ENCODE measurements around the gene BOC.
"Not testable (repeated sequence)": the region's sequence is repeated elsewhere in the genome, so short reads cannot be mapped to it uniquely, and the experiment has no call there.

The BOC gene

DNA sequence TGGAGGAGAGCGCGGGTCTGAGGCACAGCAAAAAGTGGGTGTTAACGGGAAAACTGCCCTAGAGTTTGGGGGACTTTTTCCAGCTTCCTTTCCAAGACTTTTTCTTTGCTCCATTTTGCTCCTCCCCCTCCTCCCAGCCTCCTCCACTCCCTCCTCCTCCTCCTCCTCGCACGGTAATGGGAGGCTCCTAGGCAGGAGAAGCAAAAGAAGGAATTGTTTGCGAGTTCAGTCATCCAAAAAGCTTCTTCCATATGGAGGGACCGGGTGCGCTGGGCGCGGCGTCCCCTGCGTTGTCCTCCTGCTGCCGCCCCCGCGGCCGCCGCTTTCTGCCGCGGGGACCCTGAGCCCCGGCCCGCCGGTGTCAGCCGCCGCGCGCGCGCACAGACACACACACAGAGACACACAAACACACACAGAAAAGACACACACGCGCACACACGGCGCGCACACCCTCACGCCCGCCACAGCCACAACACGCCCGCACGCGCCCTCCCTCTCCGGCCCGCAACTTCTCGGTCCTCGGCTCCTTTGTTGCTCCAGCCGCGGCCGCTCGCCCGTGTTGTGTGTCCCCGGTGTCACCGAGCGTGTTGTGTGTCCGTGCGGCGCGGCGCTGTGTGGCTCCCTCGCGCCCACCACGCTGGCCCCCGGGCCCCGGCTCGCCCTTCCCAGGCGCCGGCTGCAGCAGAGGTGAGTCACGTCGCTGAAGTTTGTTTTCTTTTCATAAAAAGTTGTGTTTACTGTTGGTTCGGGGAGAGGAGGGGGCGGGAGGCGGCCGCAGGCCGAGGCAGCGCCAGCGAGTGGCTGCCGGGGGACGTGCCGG lies at the start of gene BOC:
Gene BOC (plus strand): TSS at position 228 of the 820 bp plus-strand sequence. CDS start 38,246 bp downstream, outside the sequence.
- no peak for DNase-seq (ENCODE audit: low read depth in 2 of 2, low spot score in 1 of 2)

GRCh38 chr3:113161661-113162060 lies 49.7 kb upstream of the BOC start:
- no peak for DNase-seq (ENCODE audit: low read depth in 2 of 2, low spot score in 1 of 2)

DNA sequence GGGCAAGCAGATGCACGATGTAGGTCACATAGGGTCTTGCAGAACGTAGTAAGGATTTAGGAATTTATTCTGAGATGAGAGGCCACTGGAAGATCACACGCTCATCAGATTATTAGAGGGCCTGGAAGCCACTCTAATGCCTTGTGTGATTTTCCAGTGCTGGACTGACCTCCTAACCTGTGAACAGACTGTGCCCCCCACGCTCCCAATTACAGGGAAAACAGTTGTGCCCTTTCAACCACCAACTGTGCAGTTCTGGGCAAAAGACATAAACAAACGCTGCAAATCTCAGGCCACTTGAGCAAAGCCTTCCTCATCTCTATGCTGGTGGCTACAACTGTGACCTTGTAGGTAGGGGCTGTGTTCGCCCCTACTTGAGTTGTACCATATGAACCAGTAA lies 48.2 kb upstream of the BOC start:
- no peak for DNase-seq (ENCODE audit: low read depth in 2 of 2, low spot score in 1 of 2)

GRCh38 chr3:113165841-113166240 lies 45.5 kb upstream of the BOC start:
- no peak for DNase-seq (ENCODE audit: low read depth in 2 of 2, low spot score in 1 of 2)

- DNase-seq (ENCODE audit: low read depth in 2 of 2, low spot score in 1 of 2): no peak
Observed at GRCh38 chr3:113166357-113166718, 45.0 kb upstream of the BOC start.

- DNase-seq (ENCODE audit: low read depth in 2 of 2, low spot score in 1 of 2): no peak
Observed at GRCh38 chr3:113166719-113167492, 44.5 kb upstream of the BOC start.

- no peak for DNase-seq (ENCODE audit: low read depth in 2 of 2, low spot score in 1 of 2)
Observed at GRCh38 chr3:113167825-113168801, 43.2 kb upstream of the BOC start.

DNA sequence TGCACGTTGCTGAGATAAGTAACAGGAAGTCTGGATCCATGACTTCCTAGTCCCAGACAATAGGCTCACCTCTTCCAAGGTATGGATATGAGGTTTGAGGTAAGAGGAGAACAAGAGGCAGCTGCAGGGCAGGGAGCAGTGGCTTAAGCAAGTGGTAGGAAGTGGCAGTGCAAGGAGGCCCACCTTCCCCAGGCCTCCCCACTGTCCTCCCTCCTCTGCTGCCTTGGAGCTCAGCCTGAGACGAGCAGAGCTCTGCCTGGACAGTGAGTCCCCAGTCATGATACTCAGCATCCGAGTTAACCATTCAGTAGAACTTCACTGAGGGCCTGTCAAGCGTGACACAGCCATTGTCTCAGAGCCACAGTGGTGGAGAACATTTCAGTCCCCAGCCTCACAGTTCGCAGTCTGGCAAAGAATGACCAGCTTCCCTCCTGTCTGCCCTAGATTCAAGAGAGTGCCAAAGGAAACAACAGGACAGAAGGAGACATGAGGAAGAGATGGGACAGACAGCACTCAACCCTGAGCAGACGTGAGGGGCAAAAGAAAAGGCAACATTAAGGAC lies 41.4 kb upstream of the BOC start:
- DNase-seq (ENCODE audit: low read depth in 2 of 2, low spot score in 1 of 2): no peak

DNA sequence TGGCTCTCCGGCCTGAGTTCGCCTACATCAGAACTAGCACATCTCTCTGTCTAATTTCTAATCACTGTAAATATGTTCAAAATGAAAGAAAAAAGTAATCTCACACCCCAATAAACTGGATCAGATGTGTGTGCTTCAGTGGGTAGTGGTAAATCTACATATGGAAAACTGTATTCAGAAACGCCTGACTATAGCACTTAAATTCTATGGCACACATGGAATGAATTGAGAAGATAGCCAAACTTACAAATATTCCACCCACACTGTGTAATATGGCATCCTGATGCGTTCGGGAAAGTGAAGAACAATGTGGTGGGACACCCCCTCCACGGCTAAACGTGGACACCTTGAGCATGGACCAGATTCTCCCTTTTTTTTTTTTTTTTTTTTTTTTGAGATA lies 40.6 kb upstream of the BOC start:
- DNase-seq (ENCODE audit: low read depth in 2 of 2, low spot score in 1 of 2): no peak

- DNase-seq (ENCODE audit: low read depth in 2 of 2, low spot score in 1 of 2): not testable (repeated sequence)
Observed at GRCh38 chr3:113171675-113172300, 39.6 kb upstream of the BOC start.

DNA sequence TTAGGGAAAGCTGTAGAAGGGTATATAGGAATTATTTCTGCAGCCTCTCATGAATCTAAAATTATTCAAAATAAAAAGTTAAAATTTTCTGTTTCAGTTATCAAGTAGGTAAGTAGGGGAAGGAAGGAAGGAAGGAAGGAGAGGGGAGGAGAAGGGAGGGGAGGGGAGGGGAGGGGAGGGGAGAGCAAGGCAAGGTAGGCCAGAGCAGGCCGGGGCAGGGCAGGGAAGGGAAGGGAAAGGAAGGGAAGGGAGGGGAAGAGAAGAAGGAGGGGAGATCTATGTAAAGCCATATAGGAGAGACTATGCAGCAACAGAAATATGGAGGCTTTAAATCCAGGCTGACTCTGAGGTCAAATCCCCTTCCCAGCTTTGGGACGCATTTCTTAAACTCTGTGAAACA lies 38.3 kb upstream of the BOC start:
- DNase-seq (ENCODE audit: low read depth in 2 of 2, low spot score in 1 of 2): no peak

DNA sequence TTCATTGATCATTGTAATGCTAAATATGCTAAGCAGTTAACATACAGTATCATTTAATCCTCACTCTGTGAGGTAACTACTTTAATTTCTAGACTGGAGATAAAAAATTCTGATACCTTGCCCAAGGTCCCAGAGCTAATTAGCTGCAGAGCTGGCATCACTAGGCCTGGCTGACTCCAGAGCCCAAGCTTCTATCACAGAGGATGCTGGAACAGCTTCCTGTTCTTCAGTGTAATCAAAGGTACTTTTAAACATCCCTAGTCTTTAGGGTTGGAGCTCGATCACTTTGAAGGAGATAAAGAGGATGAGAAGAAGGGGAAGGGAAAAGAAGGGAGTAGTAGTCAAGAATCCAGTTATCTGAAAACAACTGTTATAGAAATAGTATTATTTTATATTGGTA lies 37.1 kb upstream of the BOC start:
- DNase-seq (ENCODE audit: low read depth in 2 of 2, low spot score in 1 of 2): no peak

GRCh38 chr3:113174801-113175485 lies 36.4 kb upstream of the BOC start:
- DNase-seq (ENCODE audit: low read depth in 2 of 2, low spot score in 1 of 2): no peak

DNA sequence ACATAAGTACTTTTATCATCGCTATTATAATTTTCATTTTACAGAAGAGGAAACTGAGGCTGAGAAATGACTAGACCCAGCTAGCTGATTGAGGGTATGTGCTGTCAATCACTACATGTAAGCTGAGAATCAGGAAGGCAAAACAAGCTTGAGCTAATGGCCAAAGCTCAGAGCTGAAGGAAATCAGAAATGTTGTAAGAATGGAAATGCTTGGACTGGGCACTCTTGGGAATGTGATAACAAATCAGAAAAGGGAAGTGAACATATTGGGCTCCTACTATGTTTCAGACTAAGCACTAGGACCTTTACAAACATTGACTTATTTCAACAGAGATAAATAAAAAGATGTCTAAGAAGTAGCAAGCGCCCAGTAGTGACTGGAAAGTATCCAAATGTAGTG lies 33.8 kb upstream of the BOC start:
- no peak for DNase-seq (ENCODE audit: low read depth in 2 of 2, low spot score in 1 of 2)

DNA sequence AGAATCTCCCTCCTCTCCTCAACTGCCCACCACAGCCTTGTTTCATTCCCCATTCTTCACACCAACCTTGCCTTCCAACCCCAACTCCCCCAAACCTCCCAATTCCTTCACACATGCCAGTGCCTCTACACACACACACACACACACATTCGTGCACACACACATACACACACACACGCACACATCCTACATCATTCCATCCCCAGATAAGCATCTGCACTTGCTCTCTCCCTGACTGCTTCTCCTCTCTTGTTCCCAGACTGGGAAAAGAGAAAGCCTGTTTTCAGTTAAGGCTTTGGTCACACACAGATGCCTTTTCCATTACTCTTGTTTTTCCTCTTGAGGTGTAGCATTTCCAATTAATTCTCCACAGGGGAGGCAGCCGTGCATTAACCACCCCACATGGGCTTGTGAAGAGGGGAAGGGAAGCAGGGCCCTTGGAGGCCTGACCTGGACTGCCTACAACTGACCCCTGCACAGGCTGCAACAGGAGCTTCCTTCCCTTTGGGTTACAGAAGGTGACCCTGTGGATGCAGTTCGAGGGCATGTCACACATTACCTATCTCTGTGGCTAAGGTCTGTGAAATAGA lies 32.0 kb upstream of the BOC start:
- DNase-seq (ENCODE audit: low read depth in 2 of 2, low spot score in 1 of 2): no peak

- DNase-seq (ENCODE audit: low read depth in 2 of 2, low spot score in 1 of 2): no peak
Observed at GRCh38 chr3:113183748-113184661, 27.4 kb upstream of the BOC start.

DNA sequence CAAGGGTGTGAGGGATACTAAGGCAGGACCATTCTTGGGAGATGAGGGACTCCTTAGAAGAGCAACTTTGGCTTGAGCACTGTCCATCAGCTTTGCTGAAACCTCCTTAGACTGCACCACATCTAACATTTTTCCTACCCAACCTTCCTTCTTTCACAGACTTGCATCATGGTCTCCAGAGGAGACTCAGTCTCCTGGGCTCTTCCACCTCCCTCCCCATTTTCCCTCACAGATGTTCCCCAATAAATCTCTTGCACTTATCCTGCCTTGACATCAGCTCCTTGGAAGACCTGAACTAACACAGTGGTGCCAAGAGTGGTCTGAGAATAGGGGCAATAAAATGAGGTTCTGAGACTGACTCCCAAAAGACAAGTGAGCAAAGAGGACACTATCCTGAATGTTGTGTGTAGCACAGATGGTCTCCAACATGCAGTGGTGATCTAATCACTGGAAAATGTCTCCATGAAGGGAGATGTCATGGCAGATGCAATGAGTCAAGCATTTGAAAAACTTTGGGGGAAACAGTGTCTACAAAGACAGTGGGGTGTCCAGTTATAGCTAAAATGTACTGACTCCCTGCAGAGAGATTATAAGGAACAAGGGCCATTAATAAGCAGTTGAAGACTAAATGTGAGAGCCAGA lies 26.0 kb upstream of the BOC start:
- no peak for DNase-seq (ENCODE audit: low read depth in 2 of 2, low spot score in 1 of 2)

GRCh38 chr3:113186566-113186965 lies 24.8 kb upstream of the BOC start:
- DNase-seq (ENCODE audit: low read depth in 2 of 2, low spot score in 1 of 2): no peak

All from stimulated activated CD8-positive, alpha-beta memory T cell treated with anti-CD3 and anti-CD28 coated beads, Interleukin-4, amount 100 ng/mL, for 1 hour (primary cell).